GM23248 (cell line): ENCODE data around the gene TMEM53. TPM values are rescaled to one million over a fixed set of nuclear protein-coding genes. Genes with fewer than 3 reads are reported as not detected.
A peak's percentile ranks its signal among the peaks of the same experiment; 100 is the strongest.

Experiments
- DNase-seq: peaks from one replicate; pipeline ENCODE4 v3.0.0-alpha.2; 2015
- H2AFZ ChIP-seq: fragments of 200-600 bp; sonication (generic); 2 replicates; pipeline ENCODE4 v1.6.1; 2016; ENCODE audit warnings: antibody characterized with exemption
- H3F3A ChIP-seq: fragments of 200-600 bp; sonication (generic); 2 replicates; pipeline ENCODE4 v1.6.1; 2016; ENCODE audit warnings: mild to moderate bottlenecking, antibody characterized with exemption, mixed run types; ENCODE audit not compliant: insufficient read depth
- H3K27ac ChIP-seq: fragments of 200-600 bp; sonication (generic); 2 replicates; pipeline ENCODE4 v1.5.1; 2016; ENCODE audit warnings: mild to moderate bottlenecking
- H3K27me3 ChIP-seq: fragments of 200-600 bp; sonication (generic); replicated peaks from 2 replicates; pipeline ENCODE4 v1.6.1; 2016; ENCODE audit warnings: mild to moderate bottlenecking; ENCODE audit not compliant: insufficient read depth
- H3K36me3 ChIP-seq: fragments of 200-600 bp; sonication (generic); 2 replicates; pipeline ENCODE4 v1.6.1; 2016; ENCODE audit warnings: low read depth, mild to moderate bottlenecking
- H3K4me1 ChIP-seq: fragments of 200-600 bp; sonication (generic); 2 replicates; pipeline ENCODE4 v1.6.1; 2016; ENCODE audit warnings: mild to moderate bottlenecking; ENCODE audit not compliant: insufficient read depth
- H3K4me2 ChIP-seq: fragments of 200-600 bp; sonication (generic); one replicate; pipeline ENCODE4 v1.6.1; 2016; ENCODE audit warnings: mild to moderate bottlenecking; ENCODE audit not compliant: unreplicated experiment
- H3K4me3 ChIP-seq: fragments of 200-600 bp; sonication (generic); 2 replicates; pipeline ENCODE4 v1.5.1; 2016; ENCODE audit warnings: mild to moderate bottlenecking
- H3K79me2 ChIP-seq: fragments of 200-600 bp; sonication (generic); 2 replicates; pipeline ENCODE4 v1.6.1; 2016; ENCODE audit warnings: mild to moderate bottlenecking; ENCODE audit not compliant: insufficient read depth
- H3K9ac ChIP-seq: fragments of 200-600 bp; sonication (generic); 2 replicates; pipeline ENCODE4 v1.6.1; 2016; ENCODE audit warnings: mild to moderate bottlenecking
- H3K9me2 ChIP-seq: fragments of 200-600 bp; sonication (generic); 2 replicates; pipeline ENCODE4 v1.6.1; 2016; ENCODE audit warnings: mixed run types, mild to moderate bottlenecking, moderate library complexity; ENCODE audit not compliant: insufficient read depth
- H3K9me3 ChIP-seq: fragments of 200-600 bp; sonication (generic); one replicate; pipeline ENCODE4 v1.6.1; 2017; ENCODE audit warnings: low read depth
- H4K20me1 ChIP-seq: fragments of 200-600 bp; sonication (generic); 2 replicates; pipeline ENCODE4 v1.6.0; 2016; ENCODE audit not compliant: insufficient read depth
- EZH2 ChIP-seq: fragments of 200-600 bp; sonication (generic); IDR thresholded peaks from 2 replicates; pipeline ENCODE4 v1.6.1; 2018; ENCODE audit warnings: antibody characterized with exemption, mild to moderate bottlenecking; ENCODE audit not compliant: insufficient read depth, poor library complexity, severe bottlenecking
- EZH2phosphoT487 ChIP-seq: fragments of 200-600 bp; sonication (generic); IDR thresholded peaks from 2 replicates; pipeline ENCODE4 v1.6.1; 2018; ENCODE audit warnings: antibody characterized with exemption, moderate library complexity, mild to moderate bottlenecking, low read depth; ENCODE audit not compliant: insufficient read depth
- WGBS, 2 experiments: methylation state at CpG; one replicate each; pipeline ENCODE4 v1.1.6; 2015 to 2017; ENCODE audit warnings: low lambda C conversion rate in 2 of 2, low coverage in 1 of 2; ENCODE audit errors: missing lambda C conversion rate in 2 of 2; 5-methylcytosine and 5-hydroxymethylcytosine counted together
- in situ Hi-C: fragments of 300-500 bp; cut with MboI; formaldehyde crosslinking; loops from 2 replicates; pipeline ENCODE4 v1.15.0; 2020
- polyA plus RNA-seq: library from polyadenylated mRNA; unstranded; fragments of >200 nt; fragmentation: Nextera tagmentation; extraction: Ambion mirVana; gene quantifications from 2 replicates; pipeline ENCODE4 v1.2.1, GENCODE V29; 2016
- total RNA-seq: library from RNA; depleted of rRNA; stranded (reverse); fragments of >200 nt; shearing (Covaris generic); gene quantifications from 2 replicates; pipeline ENCODE4 v1.2.3, GENCODE V29; 2014

TMEM53 gene
- total and polyA plus RNA-seq, 2 experiments from 2014 or later = 4.4 to 10.1 TPM

- TF ChIP-seq EZH2phosphoT487 = no peak
- TF ChIP-seq EZH2 = no peak
- peaks cover 9% of the 10 kb centered on the region for H3K4me1 ChIP-seq
- no peaks in the 10 kb centered on the region for H3K9me3 ChIP-seq
- H3K9me2 ChIP-seq = no peaks in the 10 kb centered on the region
- DNase-seq = peak; percentile 70
- H3K4me2 ChIP-seq = no peak overlapping the region
- 22% methylated on average over 10 of the region's 10 CpGs for WGBS, 2 experiments
- no peak overlapping the region for H3K4me3 ChIP-seq
- no peak overlapping the region for H2AFZ ChIP-seq
- in situ Hi-C loops = loop anchor here (5.0 kb wide), 1 partner anchor 43 kb away; no protein-coding TSS in a partner anchor
- no peak overlapping the region for H3K27ac ChIP-seq
- no peak overlapping the region for H3K9ac ChIP-seq
- H3K79me2 ChIP-seq = no peaks in the 10 kb centered on the region
- H4K20me1 ChIP-seq = no peaks in the 10 kb centered on the region
- H3F3A ChIP-seq = no peaks in the 10 kb centered on the region; the same call in 1 of the 2 replicates
- H3K36me3 ChIP-seq = no peaks in the 10 kb centered on the region
- H3K27me3 ChIP-seq = no peaks in the 10 kb centered on the region
Measured at GRCh38 chr1:44609412-44609767, 64.9 kb downstream of the TMEM53 start.

DNA sequence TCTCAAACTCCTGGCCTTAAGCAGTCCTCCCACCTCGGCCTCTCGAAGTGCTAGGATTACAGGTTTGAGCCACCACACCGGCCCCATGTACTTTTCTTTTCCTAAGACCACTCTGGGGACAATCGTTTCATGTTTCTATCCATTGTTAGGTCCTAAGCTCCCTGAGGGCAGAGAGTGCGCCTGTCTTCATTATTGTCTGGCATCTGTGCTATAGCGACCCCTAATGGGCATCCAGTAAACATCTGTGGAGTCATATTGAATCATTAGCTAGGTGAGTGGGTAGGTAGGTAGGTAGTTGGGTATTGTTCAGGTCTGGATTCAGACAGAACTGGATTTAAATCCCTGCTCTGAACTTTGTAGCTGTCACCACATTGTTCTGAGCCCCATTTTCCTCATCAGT is 66.1 kb downstream of the TMEM53 start:
- Histone ChIP-seq H3K4me2 (no peak overlapping the region), H3K36me3 (no peaks in the 10 kb centered on the region), H3K9ac (no peak overlapping the region), H2AFZ (no peak overlapping the region), H3K4me3 (no peak overlapping the region), H3K79me2 (no peaks in the 10 kb centered on the region), H3K9me3 (no peaks in the 10 kb centered on the region), H3K27ac (no peak overlapping the region), H4K20me1 (no peaks in the 10 kb centered on the region), H3K27me3 (peaks cover 1% of the 10 kb centered on the region; the same call in 1 of the 2 replicates), H3F3A (no peaks in the 10 kb centered on the region; the same call in 1 of the 2 replicates), H3K9me2 (no peaks in the 10 kb centered on the region), H3K4me1 (peaks cover 9% of the 10 kb centered on the region)
- TF ChIP-seq EZH2 (no peak), EZH2phosphoT487 (no peak)
- WGBS, 2 experiments = 67 to 68% methylated on average over 6 of the region's 6 CpGs
- in situ Hi-C loops = loop anchor here (5.0 kb wide), 1 partner anchor 44 kb away; no protein-coding TSS in a partner anchor
- no peak for DNase-seq

DNA sequence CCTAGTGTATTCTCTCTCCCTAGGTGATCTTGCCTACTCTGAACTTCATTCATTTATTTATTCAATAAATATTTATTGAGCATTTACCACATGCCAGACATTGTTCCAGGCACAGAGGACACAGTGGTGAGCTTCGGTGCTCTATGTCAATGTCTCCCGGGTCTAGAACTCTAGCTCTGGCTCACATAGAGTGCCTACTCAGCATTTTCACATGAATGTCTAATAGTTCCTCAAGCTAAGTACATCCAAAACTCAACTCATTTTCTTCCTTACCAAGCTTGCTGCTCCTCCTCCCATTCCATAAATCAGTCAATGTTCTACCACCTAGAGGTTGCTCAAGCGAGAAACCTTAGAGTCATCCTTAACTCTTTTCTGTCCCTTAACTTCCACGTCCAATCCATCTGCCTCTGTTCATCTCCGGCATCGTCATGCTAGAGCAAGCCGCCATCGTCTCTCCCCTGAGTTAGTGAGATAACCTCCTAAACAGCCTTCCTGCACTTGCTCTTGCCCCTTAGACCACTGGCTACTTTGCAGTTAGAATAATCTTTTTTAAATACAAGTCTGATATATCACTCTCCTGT is 67.5 kb downstream of the TMEM53 start:
- Histone ChIP-seq H3K9ac (no peak overlapping the region), H3K79me2 (no peaks in the 10 kb centered on the region), H4K20me1 (no peaks in the 10 kb centered on the region), H3K27me3 (peaks cover 13% of the 10 kb centered on the region; the same call in 1 of the 2 replicates), H3K4me3 (no peak overlapping the region), H3K9me2 (no peaks in the 10 kb centered on the region), H3K4me2 (no peak overlapping the region), H3F3A (no peaks in the 10 kb centered on the region; the same call in 1 of the 2 replicates), H3K4me1 (peaks cover 9% of the 10 kb centered on the region), H3K27ac (no peak overlapping the region), H2AFZ (no peak overlapping the region), H3K9me3 (no peaks in the 10 kb centered on the region), H3K36me3 (no peaks in the 10 kb centered on the region)
- 74 to 75% methylated on average over 8 of the region's 8 CpGs for WGBS, 2 experiments
- no peak for DNase-seq
- TF ChIP-seq EZH2phosphoT487 = no peak
- no peak for TF ChIP-seq EZH2
- in situ Hi-C loops = loop anchor here (5.0 kb wide), 1 partner anchor 46 kb away; no protein-coding TSS in a partner anchor

GRCh38 chr1:44605914-44606615 is 68.2 kb downstream of the TMEM53 start:
- H3K9me3 ChIP-seq = no peaks in the 10 kb centered on the region
- no peak for TF ChIP-seq EZH2
- H2AFZ ChIP-seq = no peak overlapping the region
- H3K4me3 ChIP-seq = no peak overlapping the region
- no peaks in the 10 kb centered on the region for H3K79me2 ChIP-seq
- peaks cover 9% of the 10 kb centered on the region for H3K4me1 ChIP-seq
- no peak overlapping the region for H3K4me2 ChIP-seq
- peaks cover 20% of the 10 kb centered on the region; the same call in 1 of the 2 replicates for H3K27me3 ChIP-seq
- no peaks in the 10 kb centered on the region; the same call in 1 of the 2 replicates for H3F3A ChIP-seq
- H3K36me3 ChIP-seq = no peaks in the 10 kb centered on the region
- in situ Hi-C loops = loop anchor here (5.0 kb wide), 1 partner anchor 46 kb away; no protein-coding TSS in a partner anchor
- DNase-seq = peak; percentile 65
- H4K20me1 ChIP-seq = no peaks in the 10 kb centered on the region
- 22 to 27% methylated on average over 12 of the region's 12 CpGs for WGBS, 2 experiments
- no peak overlapping the region for H3K27ac ChIP-seq
- no peak overlapping the region for H3K9ac ChIP-seq
- no peaks in the 10 kb centered on the region for H3K9me2 ChIP-seq
